Thyroid gland (tissue), 4 donors: ENCODE results near the gene INPP5B.

Source experiments
- CTCF ChIP-seq, 6 experiments: fragments of 200-600 bp in 3 of 6; fragments of 450-650 bp in 3 of 6; sonication (generic) in 3 of 6; IDR thresholded peaks; one replicate each; pipeline ENCODE4 v1.5.1; 2016 to 2019; ENCODE audit warnings: antibody characterized with exemption in 6 of 6, mild to moderate bottlenecking in 2 of 6, inconsistent platforms in 1 of 6, moderate library complexity in 1 of 6
- POLR2A ChIP-seq, 2 donors: fragments of 450-650 bp; IDR thresholded peaks; one replicate each; pipeline ENCODE4 v1.6.1; 2017; ENCODE audit warnings: antibody characterized with exemption in 2 of 2, mild to moderate bottlenecking in 2 of 2, moderate library complexity in 1 of 2

- TF ChIP-seq CTCF (IDR thresholded peaks at IDR 0.05), result no peak
- no peak for TF ChIP-seq POLR2A (IDR thresholded peaks at IDR 0.05)
Measured at GRCh38 chr1:37948166-37948565, 1.3 kb upstream of the INPP5B start.
